Measurements from ENCODE around the gene AGRN. TPM values are rescaled to one million over a fixed set of nuclear protein-coding genes. Genes with fewer than 3 reads are reported as not detected.
A peak's percentile ranks its signal among the peaks of the same experiment; 100 is the strongest.

The AGRN gene
- total RNA-seq, 1 donor from 2014 or later: 13.0 TPM

GRCh38 chr1:1085911-1086841 lies 66.3 kb downstream of the AGRN start:
- intact Hi-C loops (cut with micrococcal nuclease): no loop called here
- no peaks in the 10 kb centered on the region for H3K36me3 ChIP-seq
- no peak for DNase-seq
- no peaks in the 10 kb centered on the region for H3K4me1 ChIP-seq
- H3K27me3 ChIP-seq (ENCODE audit: low read depth): no peaks in the 10 kb centered on the region
- H3K27ac ChIP-seq (replicated peaks): no peak overlapping the region
- TF ChIP-seq CTCF (IDR thresholded peaks at IDR 0.05; ENCODE audit: borderline replicate concordance): no peak
- no peak overlapping the region for H3K4me3 ChIP-seq
- H3K9me3 ChIP-seq (replicated peaks): no peaks in the 10 kb centered on the region

- intact Hi-C loops (cut with micrococcal nuclease): no loop called here
- Histone ChIP-seq H3K4me3 (no peak overlapping the region), H3K9me3 (replicated peaks) (no peaks in the 10 kb centered on the region), H3K36me3 (no peaks in the 10 kb centered on the region), H3K27ac (replicated peaks) (no peak overlapping the region), H3K27me3 (ENCODE audit: low read depth) (no peaks in the 10 kb centered on the region), H3K4me1 (no peaks in the 10 kb centered on the region)
- DNase-seq: peak; percentile 12
- TF ChIP-seq CTCF (IDR thresholded peaks at IDR 0.05; ENCODE audit: borderline replicate concordance): no peak
Observed at GRCh38 chr1:1086911-1087341, 67.0 kb downstream of the AGRN start.

GRCh38 chr1:1087351-1088028 lies 67.6 kb downstream of the AGRN start:
- H3K4me1 ChIP-seq: no peaks in the 10 kb centered on the region
- no peak overlapping the region for H3K4me3 ChIP-seq
- no peak for TF ChIP-seq CTCF (IDR thresholded peaks at IDR 0.05; ENCODE audit: borderline replicate concordance)
- H3K27me3 ChIP-seq (ENCODE audit: low read depth): no peaks in the 10 kb centered on the region
- intact Hi-C loops (cut with micrococcal nuclease): no loop called here
- H3K27ac ChIP-seq (replicated peaks): no peak overlapping the region
- DNase-seq: no peak
- H3K36me3 ChIP-seq: no peaks in the 10 kb centered on the region
- no peaks in the 10 kb centered on the region for H3K9me3 ChIP-seq (replicated peaks)

GRCh38 chr1:1088029-1088800 lies 68.3 kb downstream of the AGRN start:
- H3K9me3 ChIP-seq (replicated peaks): no peaks in the 10 kb centered on the region
- intact Hi-C loops (cut with micrococcal nuclease): no loop called here
- H3K4me3 ChIP-seq: no peak overlapping the region
- TF ChIP-seq CTCF (IDR thresholded peaks at IDR 0.05; ENCODE audit: borderline replicate concordance): no peak
- H3K36me3 ChIP-seq: no peaks in the 10 kb centered on the region
- H3K4me1 ChIP-seq: no peaks in the 10 kb centered on the region
- H3K27ac ChIP-seq (replicated peaks): no peak overlapping the region
- no peak for DNase-seq
- H3K27me3 ChIP-seq (ENCODE audit: low read depth): no peaks in the 10 kb centered on the region
